Stimulated activated naive B cell treated with anti-CD40 and anti-IgM and Interleukin-4, amounts not matched to agents 10 μg/mL and 1 μg/mL and 100 μg/mL, for 72 hours (primary cell): Measurements from ENCODE around the gene PARD3.
A peak's percentile ranks its signal among the peaks of the same experiment; 100 is the strongest.

Experiments
- ATAC-seq, 2 donors: fragments of 150-1000 bp; cut with Tn5 transposase; replicated peaks; 2 replicates each; pipeline ENCODE4 v1.10.0; 2021; ENCODE audit warnings: moderate library complexity in 1 of 2
- DNase-seq: peaks from one replicate; pipeline ENCODE4 v3.0.0; 2021
- H3K27ac Mint-ChIP-seq: one replicate; pipeline ENCODE4 v1.8.0; 2022; ENCODE audit warnings: mild to moderate bottlenecking, mixed read lengths
- H3K27me3 Mint-ChIP-seq, 2 donors: one replicate each; pipeline ENCODE4 v1.8.0; 2022; ENCODE audit warnings: mixed read lengths in 2 of 2
- H3K36me3 Mint-ChIP-seq, 2 donors: one replicate each; pipeline ENCODE4 v1.8.0; 2022; ENCODE audit warnings: mixed read lengths in 2 of 2, mild to moderate bottlenecking in 1 of 2
- H3K4me1 Mint-ChIP-seq, 2 donors: one replicate each; pipeline ENCODE4 v1.8.0; 2022; ENCODE audit warnings: mixed read lengths in 2 of 2, mild to moderate bottlenecking in 1 of 2
- H3K4me3 Mint-ChIP-seq, 2 donors: one replicate each; pipeline ENCODE4 v1.8.0; 2022; ENCODE audit warnings: mild to moderate bottlenecking in 2 of 2, mixed read lengths in 2 of 2, moderate library complexity in 1 of 2
- H3K9me3 Mint-ChIP-seq, 2 donors: one replicate each; pipeline ENCODE4 v1.8.0; 2022; ENCODE audit warnings: mixed read lengths in 2 of 2, mild to moderate bottlenecking in 1 of 2

The PARD3 gene

GRCh38 chr10:34137955-34138354 lies 677.1 kb downstream of the PARD3 start:
- Mint-ChIP-seq H3K4me3 (no peak overlapping the region), H3K9me3 (peaks cover 0 to 3% of the 10 kb centered on the region in 2 donors), H3K36me3 (no peaks in the 10 kb centered on the region), H3K4me1 (no peaks in the 10 kb centered on the region), H3K27ac (no peak overlapping the region), H3K27me3 (no peaks in the 10 kb centered on the region)
- DNase-seq = no peak
- no peak for ATAC-seq

- no peak for DNase-seq
- Mint-ChIP-seq H3K4me1 (no peaks in the 10 kb centered on the region), H3K9me3 (no peaks in the 10 kb centered on the region), H3K27me3 (no peaks in the 10 kb centered on the region), H3K4me3 (no peak overlapping the region), H3K36me3 (no peaks in the 10 kb centered on the region), H3K27ac (no peak overlapping the region)
- ATAC-seq = no peak
Observed at GRCh38 chr10:34137201-34137600, 677.9 kb downstream of the PARD3 start.

- DNase-seq = no peak
Observed at GRCh38 chr10:34135515-34135914, 679.6 kb downstream of the PARD3 start.

GRCh38 chr10:34134602-34135001 lies 680.5 kb downstream of the PARD3 start:
- no peaks in the 10 kb centered on the region for H3K36me3 Mint-ChIP-seq
- no peak for DNase-seq
- H3K4me3 Mint-ChIP-seq = no peak overlapping the region
- ATAC-seq = no peak
- peaks cover 0 to 5% of the 10 kb centered on the region in 2 donors for H3K4me1 Mint-ChIP-seq
- H3K27ac Mint-ChIP-seq = no peak overlapping the region
- peaks cover 5 to 7% of the 10 kb centered on the region in 2 donors for H3K9me3 Mint-ChIP-seq
- H3K27me3 Mint-ChIP-seq = no peaks in the 10 kb centered on the region

More at GRCh38 chr10:34135515-34135914, 679.6 kb downstream of the PARD3 start:
- H3K27ac Mint-ChIP-seq = no peak overlapping the region
- peaks cover 0 to 5% of the 10 kb centered on the region in 2 donors for H3K4me1 Mint-ChIP-seq
- no peaks in the 10 kb centered on the region for H3K27me3 Mint-ChIP-seq
- no peaks in the 10 kb centered on the region for H3K36me3 Mint-ChIP-seq
- peak; percentile 57 to 68 for ATAC-seq
- no peak overlapping the region for H3K4me3 Mint-ChIP-seq
- no peaks in the 10 kb centered on the region for H3K9me3 Mint-ChIP-seq

GRCh38 chr10:34133406-34133805 lies 681.7 kb downstream of the PARD3 start:
- Mint-ChIP-seq H3K27me3 (no peaks in the 10 kb centered on the region), H3K36me3 (no peaks in the 10 kb centered on the region), H3K4me3 (no peak overlapping the region), H3K27ac (no peak overlapping the region), H3K9me3 (peaks cover 5 to 7% of the 10 kb centered on the region in 2 donors), H3K4me1 (peaks cover 0 to 5% of the 10 kb centered on the region in 2 donors)
- DNase-seq = no peak
- ATAC-seq = no peak

GRCh38 chr10:34131152-34131551 lies 683.9 kb downstream of the PARD3 start:
- H3K9me3 Mint-ChIP-seq = peaks cover 5 to 7% of the 10 kb centered on the region in 2 donors
- ATAC-seq (no peak), DNase-seq (no peak)
- H3K4me3 Mint-ChIP-seq = no peak overlapping the region
- peaks cover 0 to 5% of the 10 kb centered on the region in 2 donors for H3K4me1 Mint-ChIP-seq
- H3K36me3 Mint-ChIP-seq = no peaks in the 10 kb centered on the region
- H3K27me3 Mint-ChIP-seq = no peaks in the 10 kb centered on the region
- no peak overlapping the region for H3K27ac Mint-ChIP-seq

GRCh38 chr10:34127676-34128075 lies 687.4 kb downstream of the PARD3 start:
- H3K27me3 Mint-ChIP-seq = no peaks in the 10 kb centered on the region

GRCh38 chr10:34126371-34127151 lies 688.5 kb downstream of the PARD3 start:
- Mint-ChIP-seq H3K4me1 (peaks cover 0 to 5% of the 10 kb centered on the region in 2 donors), H3K36me3 (no peaks in the 10 kb centered on the region), H3K9me3 (peaks cover 5 to 7% of the 10 kb centered on the region in 2 donors), H3K4me3 (no peak overlapping the region), H3K27me3 (no peaks in the 10 kb centered on the region), H3K27ac (no peak overlapping the region)
- DNase-seq = no peak
- ATAC-seq = no peak

More at GRCh38 chr10:34127676-34128075, 687.4 kb downstream of the PARD3 start:
- Mint-ChIP-seq H3K4me1 (peaks cover 0 to 5% of the 10 kb centered on the region in 2 donors), H3K36me3 (no peaks in the 10 kb centered on the region), H3K9me3 (peaks cover 5 to 7% of the 10 kb centered on the region in 2 donors), H3K4me3 (no peak overlapping the region), H3K27ac (no peak overlapping the region)
- no peak for DNase-seq
- ATAC-seq = no peak

- Mint-ChIP-seq H3K27me3 (no peaks in the 10 kb centered on the region), H3K4me1 (no peaks in the 10 kb centered on the region), H3K36me3 (no peaks in the 10 kb centered on the region), H3K9me3 (peaks cover 5 to 7% of the 10 kb centered on the region in 2 donors), H3K4me3 (no peak overlapping the region), H3K27ac (no peak overlapping the region)
- ATAC-seq = no peak
- no peak for DNase-seq
Observed at GRCh38 chr10:34125702-34126101, 689.4 kb downstream of the PARD3 start.

- Mint-ChIP-seq H3K9me3 (no peaks in the 10 kb centered on the region), H3K27ac (no peak overlapping the region), H3K27me3 (no peaks in the 10 kb centered on the region), H3K4me3 (no peak overlapping the region), H3K36me3 (no peaks in the 10 kb centered on the region), H3K4me1 (no peaks in the 10 kb centered on the region)
- DNase-seq = no peak
- ATAC-seq = no peak
Observed at GRCh38 chr10:34124522-34125035, 690.5 kb downstream of the PARD3 start.

GRCh38 chr10:34121781-34122622 lies 693.1 kb downstream of the PARD3 start:
- Mint-ChIP-seq H3K27me3 (no peaks in the 10 kb centered on the region), H3K36me3 (no peaks in the 10 kb centered on the region), H3K4me3 (no peak overlapping the region), H3K27ac (no peak overlapping the region), H3K9me3 (no peaks in the 10 kb centered on the region), H3K4me1 (no peaks in the 10 kb centered on the region)
- ATAC-seq (peak in 1 of 2 donors; percentile 27), DNase-seq (no peak)

GRCh38 chr10:34121125-34121753 lies 693.9 kb downstream of the PARD3 start:
- H3K4me1 Mint-ChIP-seq = no peaks in the 10 kb centered on the region
- DNase-seq (no peak), ATAC-seq (no peak)
- no peaks in the 10 kb centered on the region for H3K9me3 Mint-ChIP-seq
- H3K36me3 Mint-ChIP-seq = no peaks in the 10 kb centered on the region
- no peak overlapping the region for H3K27ac Mint-ChIP-seq
- no peaks in the 10 kb centered on the region for H3K27me3 Mint-ChIP-seq
- no peak overlapping the region for H3K4me3 Mint-ChIP-seq

- no peaks in the 10 kb centered on the region for H3K4me1 Mint-ChIP-seq
- no peak overlapping the region for H3K27ac Mint-ChIP-seq
- H3K4me3 Mint-ChIP-seq = no peak overlapping the region
- no peaks in the 10 kb centered on the region for H3K36me3 Mint-ChIP-seq
- H3K27me3 Mint-ChIP-seq = no peaks in the 10 kb centered on the region
- DNase-seq (no peak), ATAC-seq (no peak)
- no peaks in the 10 kb centered on the region for H3K9me3 Mint-ChIP-seq
Observed at GRCh38 chr10:34119456-34119855, 695.6 kb downstream of the PARD3 start.

- no peak for ATAC-seq
- no peaks in the 10 kb centered on the region for H3K27me3 Mint-ChIP-seq
- DNase-seq = no peak
- no peaks in the 10 kb centered on the region for H3K36me3 Mint-ChIP-seq
- H3K27ac Mint-ChIP-seq = no peak overlapping the region
- no peaks in the 10 kb centered on the region for H3K4me1 Mint-ChIP-seq
- H3K4me3 Mint-ChIP-seq = no peak overlapping the region
- no peaks in the 10 kb centered on the region for H3K9me3 Mint-ChIP-seq
Observed at GRCh38 chr10:34116681-34117271, 698.3 kb downstream of the PARD3 start.
